ENCODE measurements around the gene RPS25.

The RPS25 gene

DNA sequence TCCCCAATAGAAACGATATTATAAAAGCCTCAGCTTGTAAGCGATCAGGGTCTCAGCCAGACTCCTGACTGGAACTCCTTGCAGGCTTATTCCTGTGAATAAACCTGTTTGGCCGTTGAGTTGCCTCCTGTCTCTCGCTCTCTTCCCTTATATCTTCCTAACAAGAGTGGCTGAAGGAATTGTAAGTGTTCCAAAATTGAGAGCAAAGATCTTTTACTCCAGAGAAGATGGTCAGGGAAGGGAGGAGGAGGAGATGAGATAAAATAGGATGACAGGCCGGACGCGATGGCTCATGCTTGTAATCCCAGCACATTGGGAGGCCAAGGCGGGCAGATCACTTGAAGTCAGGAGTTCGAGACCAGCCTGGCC, 13.8 kb upstream of the RPS25 start:
- H3K27ac ChIP-seq = no peak overlapping the region
- TF ChIP-seq, protein P1, sequence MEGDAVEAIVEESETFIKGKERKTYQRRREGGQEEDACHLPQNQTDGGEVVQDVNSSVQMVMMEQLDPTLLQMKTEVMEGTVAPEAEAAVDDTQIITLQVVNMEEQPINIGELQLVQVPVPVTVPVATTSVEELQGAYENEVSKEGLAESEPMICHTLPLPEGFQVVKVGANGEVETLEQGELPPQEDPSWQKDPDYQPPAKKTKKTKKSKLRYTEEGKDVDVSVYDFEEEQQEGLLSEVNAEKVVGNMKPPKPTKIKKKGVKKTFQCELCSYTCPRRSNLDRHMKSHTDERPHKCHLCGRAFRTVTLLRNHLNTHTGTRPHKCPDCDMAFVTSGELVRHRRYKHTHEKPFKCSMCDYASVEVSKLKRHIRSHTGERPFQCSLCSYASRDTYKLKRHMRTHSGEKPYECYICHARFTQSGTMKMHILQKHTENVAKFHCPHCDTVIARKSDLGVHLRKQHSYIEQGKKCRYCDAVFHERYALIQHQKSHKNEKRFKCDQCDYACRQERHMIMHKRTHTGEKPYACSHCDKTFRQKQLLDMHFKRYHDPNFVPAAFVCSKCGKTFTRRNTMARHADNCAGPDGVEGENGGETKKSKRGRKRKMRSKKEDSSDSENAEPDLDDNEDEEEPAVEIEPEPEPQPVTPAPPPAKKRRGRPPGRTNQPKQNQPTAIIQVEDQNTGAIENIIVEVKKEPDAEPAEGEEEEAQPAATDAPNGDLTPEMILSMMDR (conservative IDR thresholded peaks at IDR 0.05) = no peak
- no peak for TF ChIP-seq ZFX (IDR thresholded peaks at IDR 0.05)

DNA sequence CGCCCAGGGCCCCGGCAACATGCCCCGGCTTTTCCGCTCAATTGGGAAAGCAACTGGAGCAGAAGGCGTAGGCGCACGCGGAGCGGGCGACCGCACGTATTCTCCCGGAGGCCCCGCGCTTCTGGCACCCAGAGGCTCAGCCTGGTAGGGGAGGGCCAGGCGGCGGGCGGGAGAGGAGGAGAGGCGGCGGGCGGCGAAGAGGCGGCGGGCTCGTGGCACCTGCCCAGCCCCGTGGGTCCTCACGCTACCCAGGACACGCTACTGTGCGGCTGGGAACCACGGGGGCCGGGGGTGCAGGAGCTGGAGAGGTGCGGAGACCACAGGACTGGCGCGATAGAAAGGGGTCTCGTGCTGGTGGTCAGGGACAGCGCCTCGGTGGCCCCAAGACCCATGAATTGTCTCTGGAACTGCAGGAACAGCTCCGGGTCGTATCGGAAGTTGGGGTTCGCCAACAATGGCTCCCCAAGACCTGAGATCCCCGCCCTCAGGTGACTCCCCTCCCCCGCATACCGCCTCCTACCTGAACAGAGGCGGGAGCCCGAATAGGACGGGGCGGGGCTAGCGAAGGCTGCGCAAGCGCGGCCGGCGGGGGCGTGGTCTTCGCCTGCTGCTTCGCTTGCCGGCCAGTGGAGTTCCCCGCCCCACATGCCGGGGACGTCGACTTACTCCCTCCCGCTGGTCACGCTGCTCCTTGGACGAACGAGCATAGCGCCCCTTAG, 12.3 kb upstream of the RPS25 start, which contains the start of gene SLC37A4:
TSS of gene SLC37A4 (minus strand) at position 549 of the 719 bp plus-strand sequence.
- peak within 1 kb of the TSS; percentile 93 for H3K27ac ChIP-seq
- TF ChIP-seq, protein P1 (conservative IDR thresholded peaks at IDR 0.05) = no peak; the same call in 1 of the 2 replicates
- no peak; the same call in 1 of the 2 replicates for TF ChIP-seq ZFX (IDR thresholded peaks at IDR 0.05)

DNA sequence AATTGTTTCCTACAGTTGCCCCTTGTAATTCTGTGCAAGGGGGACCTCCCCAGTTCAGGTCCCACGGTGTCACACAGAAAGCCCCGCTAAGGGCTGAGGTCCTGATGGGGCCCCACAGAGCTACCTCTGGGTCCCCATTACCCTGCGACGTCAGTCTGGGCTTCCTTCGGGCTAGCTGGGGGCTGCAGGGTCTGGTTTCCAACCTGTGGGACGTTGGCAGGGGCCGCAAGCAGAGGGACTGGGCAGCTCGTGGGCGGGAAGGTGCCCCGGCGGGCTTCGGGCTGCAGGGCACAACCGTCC, 11.8 kb upstream of the RPS25 start:
- H3K27ac ChIP-seq = peak overlapping the region; percentile 93
- TF ChIP-seq, protein P1 (conservative IDR thresholded peaks at IDR 0.05) = no peak
- 0 out of 2 replicates have a peak, but pooled peaks have one; percentile 42 for TF ChIP-seq ZFX (IDR thresholded peaks at IDR 0.05)

DNA sequence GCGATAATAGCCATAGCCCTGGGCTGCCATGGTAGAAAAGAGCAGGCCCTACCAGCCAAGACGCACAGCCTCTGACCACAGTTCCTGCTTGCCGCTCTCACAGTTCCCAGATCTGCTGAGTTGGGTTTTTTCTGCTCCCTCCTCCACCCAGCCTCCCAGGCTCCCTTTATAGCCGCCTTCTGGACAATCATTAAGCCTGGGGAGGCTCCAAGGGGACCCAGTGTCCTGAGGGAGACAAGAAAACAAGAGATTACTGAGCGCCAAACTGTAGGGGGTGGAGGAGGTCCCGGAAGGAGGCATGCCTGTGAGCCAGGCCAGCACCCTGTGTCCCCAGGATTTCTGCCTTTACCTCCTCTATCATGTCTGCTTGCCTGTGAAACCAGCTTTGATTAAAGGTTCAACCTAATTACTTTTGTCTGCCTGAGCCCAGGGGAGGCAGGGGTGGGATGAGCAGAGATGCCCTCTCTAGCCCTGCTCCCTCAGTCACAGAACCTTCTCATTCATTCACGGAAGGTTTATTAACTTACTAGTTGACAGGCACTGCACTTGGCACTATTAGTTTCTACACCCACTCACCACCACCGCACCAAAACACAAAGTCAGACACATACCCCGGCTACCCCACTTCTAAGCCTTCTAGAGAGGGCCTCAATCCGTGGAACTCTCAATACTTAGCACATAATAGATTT, 11.3 kb upstream of the RPS25 start:
- H3K27ac ChIP-seq = peak overlapping the region; percentile 93
- TF ChIP-seq ZFX (IDR thresholded peaks at IDR 0.05) = no peak
- TF ChIP-seq, protein P1 (conservative IDR thresholded peaks at IDR 0.05) = no peak

DNA sequence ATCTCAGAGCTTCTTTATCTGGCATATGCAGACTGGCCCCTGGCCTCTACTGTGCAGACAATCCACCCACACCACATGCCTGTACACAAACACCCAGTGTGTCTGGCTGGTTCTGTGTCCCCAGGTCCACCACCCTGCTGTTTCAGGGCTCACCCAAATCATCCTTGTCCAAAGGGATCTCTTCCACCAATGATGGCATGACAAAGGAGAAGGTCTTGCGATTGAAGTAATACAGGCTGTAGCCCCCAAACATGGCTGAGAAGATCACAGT, 10.9 kb upstream of the RPS25 start:
- peak overlapping the region; percentile 93 for H3K27ac ChIP-seq
- no peak for TF ChIP-seq ZFX (IDR thresholded peaks at IDR 0.05)
- TF ChIP-seq, protein P1 (conservative IDR thresholded peaks at IDR 0.05) = no peak

DNA sequence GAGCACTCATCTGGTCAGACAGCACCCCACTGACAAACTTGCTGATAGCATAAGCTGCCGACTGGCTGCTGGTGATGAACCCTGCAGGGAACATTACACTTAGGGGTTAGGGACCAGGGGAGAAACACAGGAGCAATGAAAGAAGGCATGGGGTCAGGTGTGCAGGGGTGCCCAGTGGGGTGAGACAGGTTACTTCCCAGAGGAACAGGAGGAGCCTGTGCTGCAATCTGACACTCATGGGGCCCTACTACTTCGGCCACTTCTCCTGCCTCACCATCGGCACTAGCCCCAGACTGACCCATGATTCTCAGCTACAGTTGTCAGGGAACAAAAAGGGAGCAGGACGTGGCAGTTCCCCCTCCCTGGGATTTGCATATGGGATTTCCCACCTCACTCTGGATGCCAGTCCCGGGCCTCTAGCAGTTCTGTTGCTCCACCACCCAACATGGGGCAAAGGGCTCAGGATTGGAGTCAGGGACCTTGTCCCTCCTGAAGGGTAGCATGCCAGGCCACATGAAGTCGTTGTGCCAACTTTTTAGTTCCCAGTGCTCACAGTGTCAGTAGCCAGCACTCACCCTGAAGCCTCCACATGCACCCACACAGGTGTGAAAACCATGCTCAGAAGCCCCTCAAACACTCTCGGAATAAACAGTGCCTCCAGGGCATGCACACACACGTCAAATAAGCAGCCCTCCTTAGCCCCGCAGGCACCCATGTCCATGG, 10.4 kb upstream of the RPS25 start:
- TF ChIP-seq ZFX (IDR thresholded peaks at IDR 0.05) = no peak
- TF ChIP-seq, protein P1 (conservative IDR thresholded peaks at IDR 0.05) = no peak
- H3K27ac ChIP-seq = peak overlapping the region; percentile 93

Measured in C4-2B (cell line).